SU-DHL-6 (cell line): ENCODE measurements around the gene PRDM11.

Experiments
- H2AFZ ChIP-seq: fragments of 200-600 bp; sonication (generic); 2 replicates; pipeline ENCODE4 v1.6.1; 2014; ENCODE audit warnings: low read depth, mild to moderate bottlenecking, moderate library complexity, mixed read lengths, antibody characterized with exemption, low read length; ENCODE audit not compliant: severe bottlenecking
- H3F3A ChIP-seq: fragments of 200-600 bp; shearing (Covaris generic); 2 replicates; pipeline ENCODE4 v1.6.0; 2016; ENCODE audit warnings: antibody characterized with exemption, mild to moderate bottlenecking; ENCODE audit not compliant: insufficient read depth
- H3K27ac ChIP-seq: fragments of 200-600 bp; sonication (generic); 2 replicates; pipeline ENCODE4 v1.5.1; 2016; ENCODE audit warnings: low read depth, mild to moderate bottlenecking, low read length, moderate library complexity, mixed read lengths
- H3K27me3 ChIP-seq: fragments of 200-600 bp; sonication (generic), shearing (Covaris generic); 2 replicates; pipeline ENCODE4 v1.6.0; 2014; ENCODE audit warnings: mild to moderate bottlenecking, low read length
- H3K36me3 ChIP-seq: fragments of 200-600 bp; sonication (generic); 2 replicates; pipeline ENCODE4 v1.6.1; 2014; ENCODE audit warnings: mild to moderate bottlenecking, low read length, mixed read lengths
- H3K4me2 ChIP-seq: fragments of 300-600, 200-600 bp; shearing (Covaris generic), sonication (generic); 2 replicates; pipeline ENCODE4 v1.6.0; 2014; ENCODE audit warnings: low read length, low read depth, mild to moderate bottlenecking; ENCODE audit not compliant: poor library complexity, severe bottlenecking
- H3K4me3 ChIP-seq: fragments of 200-600 bp; sonication (generic); 2 replicates; pipeline ENCODE4 v1.5.1; 2014; ENCODE audit warnings: antibody characterized with exemption, low read length, mild to moderate bottlenecking, mixed read lengths; ENCODE audit not compliant: insufficient read depth, poor library complexity, severe bottlenecking
- H3K79me2 ChIP-seq: fragments of 200-600 bp; sonication (generic); 2 replicates; pipeline ENCODE4 v1.6.1; 2014; ENCODE audit warnings: mild to moderate bottlenecking, low read length, moderate library complexity; ENCODE audit not compliant: insufficient read depth
- H3K9ac ChIP-seq: fragments of 200-600 bp; sonication (generic); 2 replicates; pipeline ENCODE4 v1.7.0; 2014; ENCODE audit warnings: mild to moderate bottlenecking, low read length
- H3K9me2 ChIP-seq: fragments of 200-600 bp; sonication (generic); replicated peaks from 2 replicates; pipeline ENCODE4 v1.6.1; 2014; ENCODE audit warnings: low read length; ENCODE audit not compliant: insufficient read depth
- H3K9me3 ChIP-seq: fragments of 200-600 bp; sonication (generic); 2 replicates; pipeline ENCODE4 v1.6.1; 2014; ENCODE audit warnings: low read length, mixed read lengths; ENCODE audit not compliant: insufficient read depth
- H4K20me1 ChIP-seq: fragments of 200-600 bp; sonication (generic); 2 replicates; pipeline ENCODE4 v1.6.1; 2014; ENCODE audit warnings: low read depth, mild to moderate bottlenecking, antibody characterized with exemption, low read length, moderate library complexity, mixed read lengths
- EZH2phosphoT487 ChIP-seq: fragments of 200-600 bp; sonication (generic), shearing (Covaris generic); conservative IDR thresholded peaks from 2 replicates; pipeline ENCODE4 v1.6.1; 2018; ENCODE audit warnings: mild to moderate bottlenecking, antibody characterized with exemption, low read length, moderate library complexity, mixed read lengths
- TF ChIP-seq, protein P1 (sequence below): fragments of 200-600 bp; sonication (generic); IDR thresholded peaks from one replicate; pipeline ENCODE4 v1.5.1; 2017; ENCODE audit warnings: antibody characterized with exemption, mild to moderate bottlenecking, low read length, moderate library complexity; ENCODE audit not compliant: insufficient read depth, poor library complexity, severe bottlenecking

Gene PRDM11

DNA sequence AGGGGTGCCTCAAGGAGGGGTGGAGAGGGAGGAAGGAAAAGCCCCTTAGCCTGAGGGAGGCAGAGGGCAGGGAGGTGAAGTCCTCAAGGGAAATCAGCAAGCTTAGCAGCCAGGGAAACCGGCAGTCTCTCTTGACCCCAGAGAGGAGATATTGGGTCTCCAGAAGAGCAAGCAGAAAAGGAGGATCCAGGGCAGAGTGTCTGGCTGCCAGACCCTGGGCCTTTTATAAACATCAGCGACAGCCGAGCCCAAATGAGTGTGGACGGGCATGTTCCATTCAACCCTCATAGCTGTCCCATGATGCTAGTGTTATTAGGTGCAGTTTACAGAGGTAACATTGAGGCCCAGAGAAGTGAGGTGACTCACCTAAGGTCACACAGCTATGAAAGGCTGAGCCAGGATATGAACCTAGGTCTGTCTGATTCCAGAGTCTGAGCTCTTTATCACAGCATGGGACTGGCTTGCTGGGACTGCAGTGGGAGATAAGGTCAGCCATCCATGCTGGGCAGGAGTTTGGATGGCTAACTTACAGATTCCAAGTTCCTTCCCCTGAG, 9.3 kb downstream of the PRDM11 start:
- Histone ChIP-seq H3K9me2 (no peaks in the 10 kb centered on the region), H3K79me2 (no peaks in the 10 kb centered on the region), H3F3A (no peaks in the 10 kb centered on the region), H3K4me2 (no peak overlapping the region), H2AFZ (no peak overlapping the region), H4K20me1 (no peaks in the 10 kb centered on the region), H3K27ac (no peak overlapping the region), H3K36me3 (no peaks in the 10 kb centered on the region), H3K9ac (no peak overlapping the region), H3K9me3 (no peaks in the 10 kb centered on the region), H3K27me3 (no peaks in the 10 kb centered on the region), H3K4me3 (no peak overlapping the region)
- no peak for TF ChIP-seq EZH2phosphoT487
- TF ChIP-seq, protein P1, sequence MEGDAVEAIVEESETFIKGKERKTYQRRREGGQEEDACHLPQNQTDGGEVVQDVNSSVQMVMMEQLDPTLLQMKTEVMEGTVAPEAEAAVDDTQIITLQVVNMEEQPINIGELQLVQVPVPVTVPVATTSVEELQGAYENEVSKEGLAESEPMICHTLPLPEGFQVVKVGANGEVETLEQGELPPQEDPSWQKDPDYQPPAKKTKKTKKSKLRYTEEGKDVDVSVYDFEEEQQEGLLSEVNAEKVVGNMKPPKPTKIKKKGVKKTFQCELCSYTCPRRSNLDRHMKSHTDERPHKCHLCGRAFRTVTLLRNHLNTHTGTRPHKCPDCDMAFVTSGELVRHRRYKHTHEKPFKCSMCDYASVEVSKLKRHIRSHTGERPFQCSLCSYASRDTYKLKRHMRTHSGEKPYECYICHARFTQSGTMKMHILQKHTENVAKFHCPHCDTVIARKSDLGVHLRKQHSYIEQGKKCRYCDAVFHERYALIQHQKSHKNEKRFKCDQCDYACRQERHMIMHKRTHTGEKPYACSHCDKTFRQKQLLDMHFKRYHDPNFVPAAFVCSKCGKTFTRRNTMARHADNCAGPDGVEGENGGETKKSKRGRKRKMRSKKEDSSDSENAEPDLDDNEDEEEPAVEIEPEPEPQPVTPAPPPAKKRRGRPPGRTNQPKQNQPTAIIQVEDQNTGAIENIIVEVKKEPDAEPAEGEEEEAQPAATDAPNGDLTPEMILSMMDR: no peak

DNA sequence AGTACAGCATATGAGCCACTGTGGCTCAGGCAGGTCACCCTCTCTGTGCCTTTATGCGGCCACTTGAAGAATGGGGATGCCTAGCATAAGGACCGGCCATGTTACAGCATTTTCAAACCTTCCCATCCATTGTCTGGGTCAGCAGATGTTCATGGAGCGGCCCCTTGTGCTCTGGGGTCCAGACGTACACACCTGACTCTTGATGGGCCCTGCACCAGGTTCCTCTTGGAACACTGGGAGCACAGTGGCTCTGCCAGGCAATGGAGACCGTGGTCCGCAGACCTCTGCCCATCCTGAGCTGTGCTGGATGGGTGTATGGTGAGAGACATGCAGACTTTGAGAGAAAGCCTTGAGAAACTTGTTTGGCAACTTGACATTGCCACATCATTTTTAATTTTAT, 9.8 kb downstream of the PRDM11 start:
- Histone ChIP-seq H3K9me2 (no peaks in the 10 kb centered on the region), H4K20me1 (no peaks in the 10 kb centered on the region), H3K9me3 (no peaks in the 10 kb centered on the region), H3K9ac (no peak overlapping the region), H2AFZ (no peak overlapping the region), H3K27me3 (no peaks in the 10 kb centered on the region), H3K36me3 (no peaks in the 10 kb centered on the region), H3K4me2 (no peak overlapping the region), H3K27ac (no peak overlapping the region), H3K4me3 (no peak overlapping the region), H3F3A (no peaks in the 10 kb centered on the region), H3K79me2 (no peaks in the 10 kb centered on the region)
- no peak for TF ChIP-seq EZH2phosphoT487
- TF ChIP-seq, protein P1: no peak

DNA sequence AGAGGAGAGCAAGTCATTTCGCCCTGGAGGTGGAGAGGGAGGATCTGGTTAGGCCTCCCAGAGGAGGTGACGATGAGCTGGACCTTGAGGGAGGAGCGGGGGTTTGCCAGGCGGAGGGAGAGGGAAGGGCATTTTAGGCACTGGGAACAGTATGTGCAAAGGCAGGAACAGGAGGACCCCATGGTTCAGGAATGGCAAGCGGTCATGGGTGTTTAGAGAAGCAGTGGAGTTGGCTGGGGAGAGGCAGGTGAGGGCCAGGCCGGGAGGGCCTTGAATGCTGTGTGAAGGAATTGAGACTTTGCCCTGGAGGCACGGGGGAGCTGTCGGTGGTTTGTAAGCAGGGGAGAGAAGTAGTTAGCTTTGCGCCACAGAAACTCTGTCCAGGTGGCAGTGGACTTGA, 10.3 kb downstream of the PRDM11 start:
- no peak for TF ChIP-seq EZH2phosphoT487
- H3K9me2 ChIP-seq: no peaks in the 10 kb centered on the region
- H3K9ac ChIP-seq: no peak overlapping the region
- no peak overlapping the region for H3K4me3 ChIP-seq
- H3K27me3 ChIP-seq: no peaks in the 10 kb centered on the region
- no peak overlapping the region for H3K4me2 ChIP-seq
- H4K20me1 ChIP-seq: no peaks in the 10 kb centered on the region
- no peaks in the 10 kb centered on the region for H3K36me3 ChIP-seq
- H3F3A ChIP-seq: no peaks in the 10 kb centered on the region
- no peaks in the 10 kb centered on the region for H3K79me2 ChIP-seq
- H3K9me3 ChIP-seq: no peaks in the 10 kb centered on the region
- no peak overlapping the region for H2AFZ ChIP-seq
- H3K27ac ChIP-seq: no peak overlapping the region

DNA sequence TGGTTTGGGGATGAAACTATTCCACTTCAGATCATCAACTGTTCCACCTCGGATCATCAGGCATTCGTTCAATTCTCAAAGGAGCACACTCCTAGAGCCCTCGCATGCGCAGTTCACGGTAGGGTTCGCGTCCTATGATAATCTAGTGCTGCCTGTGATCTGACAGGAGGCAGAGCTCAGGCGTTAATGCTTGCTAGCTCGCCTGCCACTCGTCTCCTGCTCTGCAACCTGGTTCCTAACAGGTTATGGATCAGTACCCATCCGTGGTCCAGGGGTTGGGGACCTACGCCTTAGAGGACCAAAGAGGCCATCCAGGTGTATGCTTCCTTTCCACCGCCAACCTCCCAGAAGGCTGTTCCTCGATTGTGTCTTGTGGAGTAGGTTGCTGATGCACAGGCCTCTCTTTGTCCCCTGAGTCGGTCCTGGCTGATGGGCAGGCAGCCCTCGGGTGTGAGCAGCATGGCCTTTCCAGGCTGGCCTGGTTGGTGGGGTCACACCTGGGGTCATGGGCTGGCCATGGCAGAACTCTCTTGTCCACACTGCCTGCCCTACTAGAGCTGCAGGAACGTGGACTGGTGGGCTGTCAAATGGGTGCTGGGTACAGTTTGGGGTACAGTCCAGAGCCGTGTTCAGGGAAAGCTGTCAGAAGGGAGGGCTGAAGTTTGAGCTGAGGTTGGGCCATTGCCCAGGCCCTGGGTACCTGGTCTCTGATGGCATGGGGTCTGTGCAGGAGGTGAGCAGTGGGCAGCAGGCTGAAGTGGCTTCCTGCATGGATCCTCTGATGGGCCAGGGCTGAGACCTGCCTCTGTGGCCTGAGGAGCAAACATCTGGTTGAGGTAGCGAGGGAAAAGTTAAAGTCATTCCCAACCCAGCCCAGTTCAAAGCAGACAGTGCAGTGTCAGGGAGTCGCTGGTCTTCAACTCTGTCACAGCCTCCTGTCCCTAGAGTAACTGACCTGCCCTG, 11.1 kb downstream of the PRDM11 start:
- Histone ChIP-seq H2AFZ (no peak overlapping the region), H3F3A (no peaks in the 10 kb centered on the region), H3K9me2 (no peaks in the 10 kb centered on the region), H4K20me1 (no peaks in the 10 kb centered on the region), H3K79me2 (no peaks in the 10 kb centered on the region), H3K27me3 (no peaks in the 10 kb centered on the region), H3K4me2 (no peak overlapping the region), H3K27ac (no peak overlapping the region), H3K9me3 (no peaks in the 10 kb centered on the region), H3K36me3 (no peaks in the 10 kb centered on the region), H3K9ac (no peak overlapping the region), H3K4me3 (no peak overlapping the region)
- TF ChIP-seq, protein P1: no peak
